ENCODE results near the gene OLIG1. TPM values are rescaled to one million over a fixed set of nuclear protein-coding genes. Genes with fewer than 3 reads are reported as not detected.

OLIG1 gene
- total and polyA plus RNA-seq, 2 of the 4 experiments (the other 2 are of a cell fraction) = not detected

DNA sequence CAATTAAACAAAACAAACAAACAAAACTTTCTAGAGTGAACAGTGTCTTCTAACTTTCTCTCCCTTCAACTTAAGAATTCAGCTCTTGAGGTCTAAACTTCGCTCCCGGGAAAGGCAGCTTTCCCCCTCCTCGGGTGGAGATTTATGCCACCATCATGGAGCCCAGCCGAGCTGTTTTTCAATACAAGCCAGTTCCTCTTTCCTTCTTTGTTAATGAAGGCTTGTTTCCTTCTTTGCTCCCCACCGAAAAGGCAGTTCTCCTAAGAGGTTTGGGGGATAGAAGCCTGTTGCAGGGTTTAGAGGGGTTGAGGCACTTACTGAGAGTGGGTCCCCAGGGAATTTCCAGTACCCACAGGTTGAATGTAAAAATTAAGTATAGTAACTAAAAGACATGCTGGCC lies 26.5 kb downstream of the OLIG1 start:
- H2BK20ac ChIP-seq (ENCODE audit: low read depth, low read length) = no peak overlapping the region
- H4K91ac ChIP-seq (ENCODE audit: insufficient read depth, low read depth, low read length) = no peak overlapping the region
- H3K27ac ChIP-seq (ENCODE audit: insufficient read depth, low read length) = no peak overlapping the region
- H2BK15ac ChIP-seq (ENCODE audit: low read depth, low read length) = no peak overlapping the region
- H4K20me1 ChIP-seq (ENCODE audit: insufficient read depth, low read length) = no peaks in the 10 kb centered on the region
- no peak overlapping the region for H2AFZ ChIP-seq (replicated peaks; ENCODE audit: low read length, poor library complexity)
- H3K4me2 ChIP-seq (ENCODE audit: low read depth, low read length) = no peak overlapping the region
- no peak overlapping the region for H4K8ac ChIP-seq (ENCODE audit: low read depth in 2 of 2, low read length in 2 of 2)
- H3K4me1 ChIP-seq (ENCODE audit: control insufficient read depth, insufficient read depth, low read length) = no peaks in the 10 kb centered on the region
- ATAC-seq (ENCODE audit: low read depth) (no peak), DNase-seq (no peak)
- no peak overlapping the region for H3K23ac ChIP-seq (ENCODE audit: low read depth, low read length)
- no TSS peak for BruUV-seq (replicated peaks)
- H3K9me1 ChIP-seq (ENCODE audit: insufficient read depth, low read length) = no peaks in the 10 kb centered on the region
- no peak overlapping the region for H2BK120ac ChIP-seq (ENCODE audit: low read depth, low read length)
- H3K4me3 ChIP-seq (ENCODE audit: insufficient read depth, low read depth, low read length) = no peak overlapping the region
- WGBS, 2 experiments (ENCODE audit: extremely low coverage in 2 of 2, insufficient read length in 1 of 2) = no CpG with 5 or more reads among the region's 5 CpGs
- no peak for TF ChIP-seq CHD1 (IDR thresholded peaks at IDR 0.05; ENCODE audit: low read depth, low read length)
- TF ChIP-seq RAD21 (IDR thresholded peaks at IDR 0.05; ENCODE audit: low read length) = no peak
- dilution Hi-C loops (cut with HindIII; ENCODE audit: low sequenced_read_pairs, unreplicated experiment) = no loop called here
- H4K5ac ChIP-seq (ENCODE audit: low read depth, low read length) = no peak overlapping the region
- H3K4ac ChIP-seq (ENCODE audit: low read depth, low read length) = no peak overlapping the region
- no peak overlapping the region for H3K14ac ChIP-seq (replicated peaks; ENCODE audit: low read depth, low read length)
- in situ Hi-C loops (cut with MboI; ENCODE audit: low sequenced_read_pairs) = no loop called here
- no peak overlapping the region for H2AK5ac ChIP-seq (ENCODE audit: low read depth, low read length)
- H3K18ac ChIP-seq (ENCODE audit: low read depth, low read length) = no peak overlapping the region
- CTCF ChIA-PET = interaction anchor here (0.8 kb wide), 1 partner anchor 18 kb away, joined by 3 read pairs; no protein-coding TSS in a partner anchor
- no peaks in the 10 kb centered on the region for H3K79me1 ChIP-seq (ENCODE audit: low read depth in 1 of 2, low read length in 2 of 2)
- no peak overlapping the region for H2BK5ac ChIP-seq (ENCODE audit: low read depth, low read length, poor library complexity, severe bottlenecking)
- no peaks in the 10 kb centered on the region for H3K9me3 ChIP-seq (ENCODE audit: control insufficient read depth, insufficient read depth, low read length)
- POLR2A ChIA-PET (ENCODE audit: unreplicated experiment) = no interaction called here
- H3K56ac ChIP-seq (ENCODE audit: extremely low read depth, insufficient read depth, low read length) = no peak overlapping the region
- H2AK9ac ChIP-seq (replicated peaks; ENCODE audit: low read depth, low read length, poor library complexity) = no peak overlapping the region
- no peak overlapping the region for H3K9ac ChIP-seq (ENCODE audit: low read depth, low read length)
- intact Hi-C loops (cut with micrococcal nuclease) = no loop called here
- H3K36me3 ChIP-seq (ENCODE audit: control insufficient read depth, insufficient read depth, low read length) = no peaks in the 10 kb centered on the region
- peaks cover 21% of the 10 kb centered on the region for H3K27me3 ChIP-seq (ENCODE audit: control insufficient read depth, insufficient read depth, low read length)
